Measurements from ENCODE around the gene GMIP.
"Not testable (repeated sequence)": the region's sequence is repeated elsewhere in the genome, so short reads cannot be mapped to it uniquely, and the experiment has no call there.

The GMIP gene

GRCh38 chr19:19635313-19635702, 8.1 kb downstream of the GMIP start:
- no peak for DNase-seq

DNA sequence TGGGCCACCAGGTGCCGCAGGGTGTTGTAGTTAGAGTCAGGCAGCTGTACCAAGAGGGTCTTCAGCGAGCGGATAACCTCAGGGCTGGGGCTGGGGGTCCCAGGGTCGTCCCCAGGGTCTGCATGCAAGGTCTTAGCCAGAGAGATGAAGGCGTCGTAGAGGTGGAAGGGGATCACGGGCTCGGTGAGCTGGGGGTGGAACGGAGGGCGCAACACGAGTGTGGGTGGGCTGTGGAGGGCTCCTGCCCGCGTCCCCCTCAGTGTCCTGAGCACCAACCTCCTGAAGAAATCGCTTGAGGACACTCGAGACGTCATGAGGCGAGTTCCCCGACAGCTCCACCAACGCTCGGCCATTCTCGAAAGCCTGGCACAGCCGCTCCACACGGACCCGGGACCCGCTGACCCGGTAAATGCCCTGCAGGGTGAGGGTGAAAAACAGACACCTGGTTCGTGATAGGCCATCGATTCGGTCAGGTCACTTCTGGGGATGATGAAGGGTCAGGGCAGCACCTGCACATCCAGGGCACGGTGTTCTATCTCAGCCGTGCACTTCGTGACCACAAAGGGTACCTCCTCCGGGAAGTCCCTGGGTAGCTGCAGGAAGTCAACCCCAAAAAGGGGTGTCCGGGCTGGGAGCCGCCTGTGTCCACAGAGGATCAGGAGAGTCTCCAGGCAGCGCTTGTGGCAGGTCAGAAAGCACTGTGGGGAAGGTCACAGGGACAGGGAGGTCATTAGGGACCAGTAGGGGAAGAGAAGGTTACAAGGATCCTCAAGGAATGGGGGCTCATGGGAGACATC, 8.7 kb downstream of the GMIP start:
- no peak for DNase-seq

DNA sequence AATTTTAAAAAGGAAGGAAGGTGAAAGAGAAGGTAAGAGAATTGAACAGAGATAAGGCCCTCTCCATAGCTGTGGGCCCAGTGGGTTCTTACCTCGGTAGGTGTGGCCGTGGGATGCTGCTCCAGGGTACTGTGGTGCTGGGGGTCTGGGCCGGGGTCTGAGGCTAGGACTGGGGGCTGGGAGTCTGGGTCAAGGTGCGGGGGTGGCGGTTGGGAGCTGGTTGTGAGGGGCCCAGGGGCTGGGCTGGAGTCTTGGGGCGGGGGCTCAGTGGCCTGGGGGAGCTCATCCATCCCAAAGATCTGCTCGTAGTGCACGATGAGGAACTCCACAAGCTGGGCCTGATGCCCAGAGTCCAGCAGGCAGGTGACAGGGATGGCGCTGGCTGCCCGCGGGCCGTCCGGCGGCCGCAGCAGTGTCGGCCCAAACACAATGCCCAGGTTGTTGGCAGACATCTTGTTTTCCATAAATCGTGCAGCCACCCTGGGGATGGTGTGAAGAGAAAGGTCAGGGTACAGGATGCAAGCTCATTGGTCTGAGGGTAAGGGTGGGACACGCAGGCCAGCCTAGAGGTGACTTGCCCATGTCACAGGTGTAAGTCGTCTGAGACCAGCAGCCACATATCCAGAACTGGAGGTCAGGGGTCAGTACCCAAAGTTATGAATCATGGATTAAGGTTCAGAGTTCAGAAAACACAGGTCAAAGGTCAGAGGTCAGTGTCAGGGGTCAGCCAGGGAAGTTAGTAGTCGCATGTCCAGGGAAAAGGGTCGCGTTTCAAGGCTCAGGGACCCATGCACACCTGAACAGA, 9.5 kb downstream of the GMIP start:
- DNase-seq: no peak

- DNase-seq: no peak
Observed at GRCh38 chr19:19632661-19633060, 10.8 kb downstream of the GMIP start.

DNA sequence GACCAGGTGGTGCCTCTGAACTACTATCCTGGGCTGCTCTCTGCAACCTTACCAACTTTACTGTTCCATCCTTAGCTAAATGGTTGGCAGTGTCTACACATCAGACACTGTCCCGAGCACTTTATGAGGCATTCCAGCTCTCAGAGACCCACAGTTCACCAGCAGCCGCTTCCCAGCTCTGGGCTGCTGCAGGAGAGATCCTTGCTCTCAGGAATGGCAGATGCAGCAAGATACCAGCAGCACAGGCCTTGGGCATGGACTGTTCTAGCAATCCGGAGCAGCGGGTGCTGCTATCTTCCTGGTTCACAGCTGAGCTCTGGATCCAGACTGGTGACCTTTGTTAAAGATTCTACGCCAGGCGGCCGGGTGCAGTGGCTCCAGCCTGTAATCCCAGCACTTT, 12.1 kb downstream of the GMIP start:
- no peak for DNase-seq

DNA sequence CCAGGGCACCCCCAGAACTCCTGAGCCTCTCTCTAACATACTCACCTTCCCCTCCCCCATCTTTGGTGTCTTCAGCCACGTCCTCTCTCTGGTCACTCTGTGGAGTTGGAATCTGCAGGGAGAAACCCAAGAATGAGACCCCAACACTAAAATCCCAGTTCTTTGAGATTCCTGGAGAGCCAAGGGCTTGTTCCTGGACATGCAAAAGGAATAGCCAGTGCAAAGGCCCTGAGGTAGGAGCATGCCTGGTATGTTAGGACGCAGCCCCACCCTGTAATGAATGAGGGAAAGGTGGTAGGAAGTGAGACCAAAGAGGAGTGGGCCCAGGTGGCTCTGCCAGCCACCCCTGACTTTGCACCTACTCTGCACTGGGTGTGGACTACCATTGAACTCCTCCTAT, 13.0 kb downstream of the GMIP start:
- no peak for DNase-seq

- DNase-seq: no peak
Observed at GRCh38 chr19:19630062-19630414, 13.4 kb downstream of the GMIP start.

DNA sequence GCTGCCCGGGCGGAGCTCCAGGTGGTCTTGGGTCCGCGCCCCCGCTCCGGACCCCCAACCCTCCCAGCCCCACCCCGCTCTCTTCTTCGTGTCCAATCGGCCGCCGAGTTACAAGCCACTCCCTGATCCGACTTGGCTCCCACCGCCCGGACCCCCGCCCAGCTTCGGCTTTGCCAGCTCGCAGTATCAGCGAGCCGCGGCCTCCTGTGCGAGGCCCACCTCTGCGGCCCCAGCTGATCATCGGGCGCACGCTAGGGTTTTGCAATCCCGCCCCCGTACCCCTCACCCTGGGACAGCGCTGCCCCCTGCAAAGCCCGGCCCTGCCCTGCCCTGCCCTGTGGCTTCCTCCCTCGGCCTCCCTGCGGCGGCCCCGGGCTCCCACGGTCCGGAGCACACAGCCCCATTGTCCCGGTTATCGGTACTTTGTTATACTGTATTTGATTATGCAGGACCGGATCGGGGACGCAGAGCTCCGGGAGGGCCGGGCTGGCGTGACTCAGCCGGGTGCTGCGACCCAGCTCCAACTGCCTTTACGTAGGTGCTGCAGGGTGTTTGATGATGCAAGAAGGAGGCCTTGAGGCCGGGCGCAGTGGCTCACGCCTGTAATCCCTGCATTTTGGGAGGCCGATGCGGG, 14.8 kb downstream of the GMIP start:
- peak; percentile 44 for DNase-seq

- DNase-seq: peak; percentile 39
Observed at GRCh38 chr19:19627621-19628500, 15.6 kb downstream of the GMIP start, which contains the start of gene LPAR2. TSS of gene LPAR2 (minus strand) at chr19:19628220. CDS start at chr19:19627275, 945 bp downstream.

DNA sequence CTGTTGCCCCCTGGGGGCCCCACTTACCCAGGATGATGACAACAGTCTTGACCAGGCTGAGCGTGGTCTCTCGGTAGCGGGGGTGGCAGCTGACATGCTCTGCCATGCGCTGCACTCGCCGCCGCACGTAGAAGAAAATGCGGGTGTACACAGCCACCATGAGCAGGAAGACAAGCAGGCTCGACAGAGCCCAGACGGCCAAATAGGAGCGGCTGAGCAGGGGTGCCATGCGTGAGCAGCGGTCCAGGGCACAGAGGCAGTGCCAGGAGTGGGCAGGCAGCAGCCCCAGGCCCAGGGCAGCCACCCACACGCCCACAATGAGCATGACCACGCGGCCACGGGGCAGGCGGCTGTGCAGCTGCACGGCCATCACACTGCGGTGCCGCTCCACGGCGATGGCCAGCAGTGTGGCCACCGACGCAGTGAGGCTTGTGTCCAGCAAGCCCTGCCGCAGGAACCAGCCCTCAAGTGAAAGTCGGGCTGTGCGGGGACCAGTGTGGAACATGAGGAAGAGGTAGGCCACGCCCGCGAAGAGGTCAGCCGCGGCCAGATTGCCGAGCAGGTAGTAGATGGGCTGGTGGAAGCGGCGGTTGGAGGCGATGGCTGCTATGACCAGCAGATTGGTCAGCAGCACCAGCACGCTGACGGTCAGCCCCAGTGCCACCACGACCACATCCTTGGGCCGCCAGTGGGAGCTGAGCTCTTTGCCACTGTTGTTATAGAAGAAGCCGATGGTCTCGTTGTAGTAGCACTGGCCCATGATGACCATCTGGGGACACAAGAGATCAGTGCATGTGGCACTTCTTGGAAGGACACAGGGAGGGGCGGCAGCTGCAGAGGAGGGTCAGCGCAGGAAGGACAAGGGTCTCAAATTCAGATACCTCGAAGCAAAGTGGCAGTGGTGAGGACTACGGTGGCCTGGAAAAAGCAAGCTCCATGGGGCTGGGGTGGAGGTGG, 16.7 kb downstream of the GMIP start:
- no peak for DNase-seq

GRCh38 chr19:19624032-19624570, 19.4 kb downstream of the GMIP start:
- DNase-seq: no peak

GRCh38 chr19:19623383-19623782, 20.1 kb downstream of the GMIP start:
- DNase-seq: no peak

DNA sequence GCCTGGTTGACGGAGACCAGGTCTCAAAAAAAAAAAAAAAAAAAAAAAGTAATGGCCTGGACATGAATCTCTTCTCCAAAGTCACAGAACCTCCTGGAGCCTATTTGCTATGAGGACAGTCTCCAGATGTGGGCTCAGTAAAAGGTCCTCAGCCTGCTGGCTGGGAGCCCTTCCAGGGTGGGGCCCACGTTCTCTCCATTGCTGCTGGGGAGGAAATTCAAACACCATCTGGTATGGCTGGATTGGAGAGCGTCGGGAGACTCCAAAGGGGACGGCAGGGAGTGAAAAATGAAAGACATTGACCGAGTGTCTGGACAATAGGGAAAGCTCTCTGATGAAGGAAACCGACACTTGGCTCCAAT, 23.6 kb downstream of the GMIP start:
- no peak for DNase-seq

- DNase-seq: no peak
Observed at GRCh38 chr19:19619181-19619848, 24.1 kb downstream of the GMIP start.

GRCh38 chr19:19618219-19619051, 25.0 kb downstream of the GMIP start, which contains the start of gene PBX4:
TSS of gene PBX4 (minus strand) at chr19:19618687. CDS start at chr19:19618629, 58 bp downstream.
- peak; percentile 98 for DNase-seq

DNA sequence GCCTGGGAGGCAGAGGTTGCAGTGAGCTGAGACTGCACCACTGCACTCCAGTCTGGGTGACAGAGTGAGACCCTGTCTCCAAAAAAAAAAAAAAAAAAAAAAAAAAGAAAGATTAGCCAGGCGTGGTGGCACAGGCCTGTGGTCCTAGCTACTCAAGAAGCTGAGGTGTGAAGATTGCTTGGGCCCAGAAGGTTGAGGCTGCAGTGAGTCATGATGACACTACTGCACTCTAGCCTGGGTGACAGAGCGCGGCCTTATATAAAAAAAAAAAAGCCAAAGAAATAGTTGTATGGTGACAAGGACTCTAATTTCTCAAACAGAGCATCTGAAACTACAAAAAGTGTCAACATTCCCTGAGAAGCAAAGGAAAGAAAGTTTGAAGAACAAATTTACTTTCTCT, 28.4 kb downstream of the GMIP start:
- no peak for DNase-seq

GRCh38 chr19:19613506-19613905, 30.0 kb downstream of the GMIP start:
- DNase-seq: no peak

DNA sequence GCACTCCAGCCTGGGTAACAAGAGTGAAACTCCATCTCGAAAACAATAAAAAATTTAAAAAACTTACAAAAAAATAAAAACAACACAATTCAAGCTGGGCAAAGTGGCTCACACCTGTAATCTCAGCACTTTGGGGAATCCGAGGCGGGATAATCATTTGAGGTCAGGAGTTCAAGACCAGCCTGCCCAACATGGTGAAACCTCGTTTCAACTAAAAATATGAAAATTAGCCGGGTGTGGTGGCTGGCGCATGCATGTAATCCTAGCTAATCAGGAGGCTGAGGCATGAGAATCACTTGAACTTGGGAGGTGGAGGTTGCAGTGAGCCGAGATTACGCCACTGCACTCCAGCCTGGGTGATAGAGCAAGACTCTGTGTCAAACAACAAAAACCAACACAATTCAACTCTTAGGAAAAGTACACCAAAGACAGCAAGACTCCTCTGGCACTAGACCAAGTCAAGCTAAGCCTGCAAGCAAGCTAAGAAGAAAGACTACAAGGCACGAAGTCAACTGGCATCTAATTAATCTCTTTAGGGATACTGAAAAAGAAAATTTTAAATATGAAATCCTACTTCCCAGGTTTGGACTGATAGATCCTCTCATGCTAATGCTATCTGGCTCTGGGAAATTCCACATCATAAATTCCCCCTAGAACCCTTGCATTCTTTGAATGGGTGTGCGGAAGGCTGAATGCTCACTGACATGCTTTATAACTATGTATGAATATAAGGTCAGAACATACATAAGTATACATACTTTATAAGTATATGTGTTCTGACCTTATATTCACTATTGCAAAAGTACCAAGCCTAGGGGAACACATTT, 32.9 kb downstream of the GMIP start:
- DNase-seq: no peak

DNA sequence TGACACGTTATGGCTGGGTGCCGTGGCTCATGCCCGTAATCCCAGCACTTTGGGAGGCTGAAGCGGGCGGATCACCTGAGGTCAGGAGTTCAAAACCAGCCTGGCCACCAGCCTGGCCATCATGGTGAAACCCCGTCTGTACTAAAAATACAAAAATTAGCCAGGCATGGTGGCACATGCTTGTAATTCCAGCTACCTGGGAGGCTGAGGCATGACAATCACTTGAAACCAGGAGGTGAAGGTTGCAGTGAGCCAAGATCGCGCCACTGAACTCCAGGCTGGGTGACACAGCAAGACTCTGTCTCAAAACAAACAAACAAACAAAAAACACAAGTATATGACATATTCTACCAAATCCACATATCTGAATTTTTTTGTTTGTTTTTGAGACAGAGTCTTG, 36.8 kb downstream of the GMIP start:
- DNase-seq: not testable (repeated sequence)
